GM12878 (cell line): ENCODE data around the gene ZNF473. TPM values are rescaled to one million over a fixed set of nuclear protein-coding genes. Genes with fewer than 3 reads are reported as not detected.
"Not testable (repeated sequence)": the region's sequence is repeated elsewhere in the genome, so short reads cannot be mapped to it uniquely, and the experiment has no call there.

Experiments used
- ATAC-seq: fragments of 200-7000 bp; cut with Tn5 transposase; 3 replicates; pipeline ENCODE4 v1.9.1; 2020; ENCODE audit warnings: mild to moderate bottlenecking, moderate library complexity
- BruUV-seq: library from RNA; stranded (reverse); fragments of 400-500 nt; replicated peaks from 2 replicates; lab custom pipeline; 2021; lab: Mats Ljungman, UMichigan
- CTCF ChIA-PET: fragments of 300-600 bp; sonication (Branson Sonifier 250); formaldehyde crosslinking; extraction: SDS; loops from one replicate; lab custom pipeline; 2021; ENCODE audit warnings: inconsistent platforms; lab: Yijun Ruan, JAX
- POLR2A ChIA-PET: fragments of 350-600 bp; formaldehyde crosslinking; extraction: SDS; loops from one replicate; lab custom pipeline; 2021; ENCODE audit warnings: inconsistent platforms; lab: Charles Lee
- RAD21 ChIA-PET: fragments of 300-600 bp; sonication (Branson Sonifier 250); formaldehyde crosslinking; loops from one replicate; lab custom pipeline; 2023; ENCODE audit warnings: antibody characterized with exemption; ENCODE audit not compliant: unreplicated experiment; lab: Charles Lee
- SMC1A ChIA-PET: fragments of 300-600 bp; sonication (Branson Sonifier 250); formaldehyde crosslinking; loops from one replicate; lab custom pipeline; 2023; ENCODE audit not compliant: unreplicated experiment, uncharacterized antibody; lab: Charles Lee
- DNase-seq: peaks from one replicate; pipeline ENCODE4 v3.0.0-alpha.2; 2011; ENCODE audit warnings: low read depth, low spot score
- FAIRE-seq: peaks from 3 replicates; lab custom pipeline; 2011; peaks lifted over from hg19 to GRCh38; lab: Jason Lieb, UNC
- H2AFZ ChIP-seq: 2 replicates; pipeline ENCODE4 v1.6.0; 2011; ENCODE audit warnings: low read depth, low read length, control low read depth; ENCODE audit not compliant: control insufficient read depth
- H3K27ac ChIP-seq: 2 replicates; pipeline ENCODE4 v1.5.1; 2011; ENCODE audit warnings: control low read depth; ENCODE audit not compliant: control insufficient read depth, insufficient read depth
- H3K27me3 ChIP-seq, 2 experiments: replicated peaks in 1 of 2; 2 replicates each; pipeline versions ENCODE4 v1.6.0 to v1.6.1; 2011; ENCODE audit warnings: low read length in 1 of 2; ENCODE audit not compliant: control insufficient read depth in 2 of 2, insufficient read depth in 2 of 2
- H3K36me3 ChIP-seq, 2 experiments: 2 replicates each; pipeline ENCODE4 v1.5.1; 2011; ENCODE audit warnings: low read length in 1 of 2; ENCODE audit not compliant: control insufficient read depth in 2 of 2, insufficient read depth in 2 of 2
- H3K4me1 ChIP-seq: 2 replicates; pipeline ENCODE4 v1.6.1; 2011; ENCODE audit warnings: mild to moderate bottlenecking, low read length, moderate library complexity, mixed read lengths; ENCODE audit not compliant: control insufficient read depth, insufficient read depth
- H3K4me2 ChIP-seq: 2 replicates; pipeline ENCODE4 v1.6.0; 2011; ENCODE audit warnings: control low read depth; ENCODE audit not compliant: control insufficient read depth, insufficient read depth
- H3K4me3 ChIP-seq: fragments of 200-600 bp; sonication (generic); 2 replicates; pipeline ENCODE4 v1.5.1; 2016
- H3K79me2 ChIP-seq: 2 replicates; pipeline ENCODE4 v1.6.0; 2011; ENCODE audit warnings: low read length; ENCODE audit not compliant: control insufficient read depth, insufficient read depth
- H3K9ac ChIP-seq: 2 replicates; pipeline ENCODE4 v1.8.0; 2011; ENCODE audit warnings: low read length, control low read depth, mixed read lengths; ENCODE audit not compliant: control insufficient read depth, insufficient read depth
- H3K9me3 ChIP-seq: replicated peaks from 3 replicates; pipeline ENCODE4 v1.5.1; 2011; ENCODE audit warnings: mild to moderate bottlenecking, low read length; ENCODE audit not compliant: control insufficient read depth, insufficient read depth
- H4K20me1 ChIP-seq: 2 replicates; pipeline ENCODE4 v1.6.0; 2011; ENCODE audit not compliant: control insufficient read depth, insufficient read depth
- IRF5 ChIP-seq: fragments of 450-650 bp; IDR thresholded peaks from 2 replicates; pipeline ENCODE4 v1.6.1; 2017; ENCODE audit warnings: borderline replicate concordance
- NR2C1 ChIP-seq: fragments of 450-650 bp; IDR thresholded peaks from 2 replicates; pipeline ENCODE4 v1.6.1; 2017; ENCODE audit warnings: antibody characterized with exemption, mild to moderate bottlenecking, moderate library complexity
- WGBS: methylation state at CpG from one replicate; pipeline ENCODE4 v1.1.6; 2016; ENCODE audit warnings: low lambda C conversion rate; ENCODE audit not compliant: insufficient replicate concordance, insufficient coverage; ENCODE audit errors: missing lambda C conversion rate; 5-methylcytosine and 5-hydroxymethylcytosine counted together
- in situ Hi-C: fragments of 300-500 bp; cut with MboI; formaldehyde crosslinking; loops from 9 replicates; pipeline ENCODE4 v1.14.3; 2018; ENCODE audit warnings: mixed read lengths
- intact Hi-C: fragments of 100-400 bp; cut with micrococcal nuclease; formaldehyde crosslinking; loops from one replicate; pipeline ENCODE4 v1.14.2; 2022; ENCODE audit not compliant: unreplicated experiment
- polyA plus RNA-seq, 11 experiments: library from polyadenylated mRNA; depleted of rRNA in 4 of 11; unstranded in 6 of 11; stranded (reverse) in 5 of 11; fragments of >200 nt; fragmentation: Nextera tagmentation in 4 of 11; fragmentation: Illumina TruSeq in 1 of 11; extraction: Ambion mirVana in 4 of 11; extraction: Trizol in 1 of 11; gene quantifications; 1 replicate in 1 of 11; 2 replicates in 10 of 11; pipeline versions ENCODE4 v1.2.1 to v1.2.3, GENCODE V29; 2011 to 2016; ENCODE audit warnings: inconsistent platforms in 2 of 11, missing spikeins in 2 of 11, low read depth in 1 of 11
- total RNA-seq, 4 experiments: library from RNA; depleted of rRNA in 3 of 4; stranded (reverse); fragments of >200 nt in 3 of 4; fragmentation: Illumina TruSeq in 1 of 4; extraction: Trizol in 1 of 4; gene quantifications; 2 replicates each; pipeline versions ENCODE4 v1.2.1 to v1.2.3, GENCODE V29; 2013 to 2021

Gene ZNF473
- total and polyA plus RNA-seq, 10 of the 15 experiments (the other 5 are each of a cell fraction or from before 2014, with no cell fraction given) = 2.3 to 14.9 (median 6.3) TPM

DNA sequence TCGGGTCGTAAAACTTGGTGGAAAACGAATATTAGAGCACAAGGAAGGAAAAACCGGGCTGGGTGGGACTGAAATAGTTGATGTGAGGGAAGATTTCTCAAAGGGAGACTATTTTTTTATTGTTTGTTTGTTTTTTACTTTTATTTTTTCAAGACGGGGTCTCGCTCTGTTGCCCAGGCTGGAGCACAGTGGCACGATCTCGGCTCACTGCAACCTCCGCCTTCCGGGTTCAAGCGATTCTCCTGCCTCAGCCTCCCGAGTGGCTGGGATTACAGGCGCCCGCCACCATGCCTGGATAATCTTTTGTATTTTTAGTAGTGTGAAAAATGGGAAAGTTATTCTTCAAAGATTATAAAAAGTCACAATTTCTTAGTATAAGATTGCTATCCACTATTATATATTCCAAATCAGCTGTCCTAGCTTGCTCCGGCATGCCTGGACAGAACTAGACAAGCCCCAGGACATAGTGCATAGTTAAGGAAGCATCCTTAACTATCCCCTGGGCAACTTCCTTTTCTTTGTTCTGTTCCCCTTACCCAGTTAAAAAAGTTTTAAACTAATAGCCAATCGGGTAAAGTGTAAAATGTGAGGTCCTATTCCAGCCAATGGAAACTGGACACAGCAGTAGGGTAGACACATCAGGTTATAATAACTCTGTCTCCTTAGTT, 25.6 kb downstream of the ZNF473 start:
- peak overlapping the region; percentile 65 for H3K4me3 ChIP-seq
- POLR2A ChIA-PET, RAD21 ChIA-PET: not testable (repeated sequence)

DNA sequence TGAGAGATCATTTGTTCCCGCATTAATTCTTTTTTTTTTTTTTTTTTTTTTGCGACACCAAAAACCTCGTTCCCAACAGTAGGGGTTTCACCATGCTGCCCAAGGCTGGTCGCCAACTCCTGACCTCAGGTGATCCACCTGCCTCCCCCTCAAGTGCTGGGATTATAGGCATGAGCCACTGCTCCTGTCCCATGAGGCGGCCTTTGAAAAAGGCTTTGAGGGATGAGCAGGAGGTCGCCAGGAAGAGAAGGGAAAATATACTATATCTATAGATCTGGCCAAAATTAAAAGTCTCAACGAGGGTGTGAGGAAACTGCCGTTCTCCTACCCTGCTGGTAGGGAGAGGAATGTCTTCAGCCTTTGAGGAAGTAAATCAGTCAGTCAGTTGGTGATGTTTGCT, 26.2 kb downstream of the ZNF473 start:
- RAD21 ChIA-PET = no interaction called here
- POLR2A ChIA-PET = no interaction called here
- Histone ChIP-seq H2AFZ (no peak overlapping the region), H4K20me1 (no peaks in the 10 kb centered on the region), H3K9ac (no peak overlapping the region), H3K27ac (no peak overlapping the region), H3K4me3 (no peak overlapping the region), H3K79me2 (no peaks in the 10 kb centered on the region), H3K4me2 (no peak overlapping the region), H3K9me3 (peaks cover under 1% of the 10 kb centered on the region), H3K4me1 (peaks cover 7% of the 10 kb centered on the region; the same call in 1 of the 2 replicates), H3K27me3 (no peaks in the 10 kb centered on the region), H3K36me3 (no peaks in the 10 kb centered on the region)
- CTCF ChIA-PET = no interaction called here
- WGBS = 58% methylated on average over 8 of the region's 8 CpGs
- in situ Hi-C loops (no loop called here), intact Hi-C loops (no loop called here)
- DNase-seq (no peak), FAIRE-seq (no peak), ATAC-seq (no peak)
- SMC1A ChIA-PET = no interaction called here
- no TSS peak for BruUV-seq
- TF ChIP-seq NR2C1 (no peak), IRF5 (no peak)
- TF ChIP-seq, all 136 proteins: peak for 0

More for the DNA sequence above, 25.6 kb downstream of the ZNF473 start:
- H3K9ac ChIP-seq, FAIRE-seq, DNase-seq, H3K36me3 ChIP-seq, ATAC-seq, BruUV-seq, H3K27ac ChIP-seq, in situ Hi-C loops, intact Hi-C loops, H3K27me3 ChIP-seq, H3K79me2 ChIP-seq, H4K20me1 ChIP-seq, CTCF ChIA-PET, H3K4me1 ChIP-seq, SMC1A ChIA-PET, H3K9me3 ChIP-seq: not testable (repeated sequence)
- WGBS = 68% methylated on average over 16 of the region's 16 CpGs
- Histone ChIP-seq H3K4me2 (peak overlapping the region; percentile 86), H2AFZ (peak overlapping the region; percentile 68; the same call in 1 of the 2 replicates)
